Psoas muscle (tissue), 8 donors: ENCODE measurements around the gene PTGER1. TPM values are rescaled to one million over a fixed set of nuclear protein-coding genes. Genes with fewer than 3 reads are reported as not detected.
A peak's percentile ranks its signal among the peaks of the same experiment; 100 is the strongest.

Experiments used
- ATAC-seq, 4 donors: fragments of 200-7000 bp; cut with Tn5 transposase; one replicate each; pipeline ENCODE4 v1.9.1; 2020; ENCODE audit warnings: moderate library complexity in 3 of 4, mild to moderate bottlenecking in 2 of 4
- DNase-seq, 2 donors: peaks; one replicate each; pipeline ENCODE4 v3.0.0-alpha.2; 2020
- H3K27ac ChIP-seq: fragments of 200-600 bp; one replicate; pipeline ENCODE4 v1.8.0; 2022
- H3K27me3 ChIP-seq, 3 donors: fragments of 200-600 bp in 1 of 3; one replicate each; pipeline versions ENCODE4 v1.6.1 to v1.8.0; 2013 to 2022; ENCODE audit warnings: low read length in 2 of 3, mild to moderate bottlenecking in 2 of 3, moderate library complexity in 1 of 3; ENCODE audit not compliant: insufficient read depth in 3 of 3
- H3K36me3 ChIP-seq, 2 donors: fragments of 200-600 bp in 1 of 2; one replicate each; pipeline versions ENCODE4 v1.6.1 to v1.8.0; 2013 to 2022; ENCODE audit warnings: low read depth in 1 of 2, mild to moderate bottlenecking in 1 of 2, moderate library complexity in 1 of 2; ENCODE audit not compliant: insufficient read depth in 1 of 2
- H3K4me1 ChIP-seq: fragments of 200-600 bp; one replicate; pipeline ENCODE4 v1.8.0; 2022
- H3K4me3 ChIP-seq: fragments of 200-600 bp; one replicate; pipeline ENCODE4 v1.8.0; 2022; ENCODE audit warnings: mild to moderate bottlenecking
- H3K9me3 ChIP-seq: fragments of 200-600 bp; one replicate; pipeline ENCODE4 v1.8.0; 2022
- CTCF ChIP-seq: fragments of 200-600 bp; IDR thresholded peaks from one replicate; pipeline ENCODE4 v1.8.0; 2022; ENCODE audit warnings: antibody characterized with exemption
- WGBS, 3 donors: extraction: QIAGEN DNeasy Blood & Tissue Kit; methylation state at CpG; one replicate each; pipeline versions ENCODE4 v1.1.6 to v1.1.7; 2013; 5-methylcytosine and 5-hydroxymethylcytosine counted together
- intact Hi-C, 2 donors: fragments of 100-400 bp; cut with DNase I; formaldehyde crosslinking; loops; one replicate each; pipeline versions ENCODE4 v1.11.0 to v1.14.2; 2022
- polyA plus RNA-seq, 3 donors: library from polyadenylated mRNA; stranded (reverse); fragments of 200-250 nt; gene quantifications; one replicate each; pipeline ENCODE4 v1.2.3, GENCODE V29; 2013
- total RNA-seq, 4 donors: library from RNA; stranded (reverse); fragmentation: NEBNext Ultra II Directional in 2 of 4; extraction: Animal tissue kit (Norgen Biotek cat#: 25700) in 2 of 4; gene quantifications; one replicate each; pipeline versions ENCODE4 v1.2.1 to v1.2.4, GENCODE V29; 2021 to 2023
- donor health status: healthy with polysubstance abuse.
- donor health status: DM: no; HTN: no; CAD: no; lungs with moderate emphysema.
- donor health status: Bipolar disorder and iron deficiency.
- donor health status: healthy.
- donor health status: DM: yes; HTN: yes; CAD: no.
- donor health status: DM: no; HTN: no; CAD: no.
- donor health status: DM: no; HTN: no; CAD: no.
- donor health status: DM: yes; HTN: yes; CAD: no.

The PTGER1 gene
- total and polyA plus RNA-seq, 7 donors = 0.05 to 0.25 (median 0.10) TPM; not detected in 2

GRCh38 chr19:14516048-14516534, 40.9 kb upstream of the PTGER1 start:
- 51 to 63% (median 55%) methylated on average over 15 of the region's 15 CpGs for WGBS, 3 donors
- intact Hi-C loops = loop anchor here in 1 of 2 donors (5.0 kb wide), 1 partner anchor 46 kb away; no protein-coding TSS in a partner anchor
- DNase-seq (no peak), ATAC-seq (no peak)
- Histone ChIP-seq H3K27me3 (no peaks in the 10 kb centered on the region), H3K4me3 (peak overlapping the region; percentile 82), H3K27ac (peak overlapping the region; percentile 41), H3K9me3 (no peaks in the 10 kb centered on the region), H3K4me1 (peaks cover 42% of the 10 kb centered on the region), H3K36me3 (peaks cover 10 to 35% of the 10 kb centered on the region in 2 donors)
- TF ChIP-seq CTCF = no peak

GRCh38 chr19:14515501-14516047, 40.4 kb upstream of the PTGER1 start:
- no peaks in the 10 kb centered on the region for H3K27me3 ChIP-seq
- peaks cover 42% of the 10 kb centered on the region for H3K4me1 ChIP-seq
- intact Hi-C loops = loop anchor here in 1 of 2 donors (5.0 kb wide), 1 partner anchor 47 kb away; no protein-coding TSS in a partner anchor
- no peak for DNase-seq
- H3K36me3 ChIP-seq = peaks cover 10 to 35% of the 10 kb centered on the region in 2 donors
- no peaks in the 10 kb centered on the region for H3K9me3 ChIP-seq
- no peak for ATAC-seq
- TF ChIP-seq CTCF = no peak
- peak overlapping the region; percentile 41 for H3K27ac ChIP-seq
- 33 to 55% (median 43%) methylated on average over 8 of the region's 8 CpGs for WGBS, 3 donors
- peak overlapping the region; percentile 82 for H3K4me3 ChIP-seq

- H3K27ac ChIP-seq = peak overlapping the region; percentile 1
- TF ChIP-seq CTCF = no peak
- WGBS, 3 donors = 82 to 90% (median 82%) methylated on average over 8 of the region's 8 CpGs
- intact Hi-C loops = no loop called here
- H3K27me3 ChIP-seq = no peaks in the 10 kb centered on the region
- no peak for DNase-seq
- ATAC-seq = no peak
- peaks cover 10 to 35% of the 10 kb centered on the region in 2 donors for H3K36me3 ChIP-seq
- peak overlapping the region; percentile 82 for H3K4me3 ChIP-seq
- peaks cover 41% of the 10 kb centered on the region for H3K4me1 ChIP-seq
- H3K9me3 ChIP-seq = no peaks in the 10 kb centered on the region
Observed at GRCh38 chr19:14514215-14514863, 39.2 kb upstream of the PTGER1 start.

- intact Hi-C loops = no loop called here
- DNase-seq (no peak), ATAC-seq (no peak)
- no peaks in the 10 kb centered on the region for H3K27me3 ChIP-seq
- H3K27ac ChIP-seq = no peak overlapping the region
- 83 to 92% (median 84%) methylated on average over 14 of the region's 14 CpGs for WGBS, 3 donors
- no peak for TF ChIP-seq CTCF
- H3K36me3 ChIP-seq = peaks cover 10 to 35% of the 10 kb centered on the region in 2 donors
- H3K4me1 ChIP-seq = peaks cover 40% of the 10 kb centered on the region
- H3K4me3 ChIP-seq = no peak overlapping the region
- H3K9me3 ChIP-seq = no peaks in the 10 kb centered on the region
Observed at GRCh38 chr19:14512406-14512961, 37.3 kb upstream of the PTGER1 start.
